Brain microvascular endothelial cell (primary cell): Measurements from ENCODE around the gene EPAS1.

Source experiments
- DNase-seq: peaks from one replicate; pipeline ENCODE4 v3.0.0-alpha.2; 2020
- H3K27ac ChIP-seq: fragments of 250-450 bp; sonication (Bioruptor Pico); 2 replicates; pipeline ENCODE4 v1.5.1; 2020; ENCODE audit warnings: mild to moderate bottlenecking, moderate library complexity
- H3K27me3 ChIP-seq: fragments of 250-450 bp; sonication (Bioruptor Pico); replicated peaks from 2 replicates; pipeline ENCODE4 v1.5.1; 2020; ENCODE audit warnings: mild to moderate bottlenecking
- H3K36me3 ChIP-seq: fragments of 250-450 bp; sonication (Bioruptor Pico); replicated peaks from 2 replicates; pipeline ENCODE4 v1.5.1; 2020; ENCODE audit warnings: mild to moderate bottlenecking
- H3K4me3 ChIP-seq: 2 replicates; pipeline ENCODE4 v1.5.1; 2011; ENCODE audit warnings: low read depth, mild to moderate bottlenecking, control low read depth, low read length, moderate library complexity
- in situ Hi-C: cut with HindIII; loops from 2 replicates; pipeline ENCODE4 v1.10.0; 2017; ENCODE audit warnings: low sequenced_read_pairs, low pct_ligation_motif_present
- TF ChIP-seq, protein P1 (sequence below): IDR thresholded peaks from 2 replicates; pipeline ENCODE4 v1.5.1; 2011; ENCODE audit warnings: low read depth, mild to moderate bottlenecking, moderate library complexity, low read length, control low read depth, inconsistent platforms; ENCODE audit errors: missing control alignments

EPAS1 gene

DNA sequence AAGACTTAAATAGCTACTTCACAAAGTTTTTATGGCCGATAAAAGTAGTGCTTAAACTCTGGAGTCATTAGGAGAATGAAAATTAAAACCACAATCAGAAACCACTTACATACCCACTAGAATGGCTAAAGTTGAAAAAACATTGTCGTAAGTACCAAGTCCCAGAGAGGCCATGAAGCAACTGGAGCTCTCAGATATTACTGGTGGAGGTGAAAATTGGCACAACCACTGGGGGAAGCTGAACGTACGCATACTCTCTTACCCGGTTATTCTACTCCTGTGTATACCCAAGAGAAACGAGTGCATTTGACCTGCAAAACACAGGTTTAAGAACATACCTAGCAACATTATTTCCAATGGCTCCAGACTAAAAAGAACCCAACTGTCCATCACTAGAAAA, 105.7 kb downstream of the EPAS1 start:
- in situ Hi-C loops, result no loop called here

DNA sequence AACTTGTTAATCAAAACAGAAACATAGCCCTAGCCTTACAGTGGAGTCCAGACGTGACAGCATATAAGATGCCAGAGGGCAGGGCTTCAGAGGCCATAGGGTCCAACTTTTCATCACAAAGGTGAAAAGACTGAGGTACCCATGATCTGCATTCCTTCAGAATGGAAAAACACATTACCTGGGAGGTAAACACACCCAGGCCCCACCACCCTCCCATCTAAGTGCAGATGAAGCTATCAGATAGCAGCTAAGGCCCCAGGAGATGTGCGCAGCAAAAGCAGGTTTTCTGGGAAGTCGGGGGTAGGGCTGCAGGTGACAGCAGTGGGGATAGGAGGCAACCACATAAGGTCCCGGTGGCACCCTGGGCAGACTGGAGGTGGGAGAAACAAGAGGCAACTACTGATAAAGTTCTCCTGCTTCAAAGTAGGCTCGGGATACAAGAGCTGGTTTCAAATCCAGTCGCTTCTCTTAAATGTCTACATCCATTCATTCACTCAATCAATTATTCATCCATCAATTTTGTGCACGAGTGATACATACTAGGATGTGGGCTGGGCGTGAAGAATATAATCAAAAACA, 107.1 kb downstream of the EPAS1 start:
- TF ChIP-seq, protein P1, sequence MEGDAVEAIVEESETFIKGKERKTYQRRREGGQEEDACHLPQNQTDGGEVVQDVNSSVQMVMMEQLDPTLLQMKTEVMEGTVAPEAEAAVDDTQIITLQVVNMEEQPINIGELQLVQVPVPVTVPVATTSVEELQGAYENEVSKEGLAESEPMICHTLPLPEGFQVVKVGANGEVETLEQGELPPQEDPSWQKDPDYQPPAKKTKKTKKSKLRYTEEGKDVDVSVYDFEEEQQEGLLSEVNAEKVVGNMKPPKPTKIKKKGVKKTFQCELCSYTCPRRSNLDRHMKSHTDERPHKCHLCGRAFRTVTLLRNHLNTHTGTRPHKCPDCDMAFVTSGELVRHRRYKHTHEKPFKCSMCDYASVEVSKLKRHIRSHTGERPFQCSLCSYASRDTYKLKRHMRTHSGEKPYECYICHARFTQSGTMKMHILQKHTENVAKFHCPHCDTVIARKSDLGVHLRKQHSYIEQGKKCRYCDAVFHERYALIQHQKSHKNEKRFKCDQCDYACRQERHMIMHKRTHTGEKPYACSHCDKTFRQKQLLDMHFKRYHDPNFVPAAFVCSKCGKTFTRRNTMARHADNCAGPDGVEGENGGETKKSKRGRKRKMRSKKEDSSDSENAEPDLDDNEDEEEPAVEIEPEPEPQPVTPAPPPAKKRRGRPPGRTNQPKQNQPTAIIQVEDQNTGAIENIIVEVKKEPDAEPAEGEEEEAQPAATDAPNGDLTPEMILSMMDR, result no peak
- in situ Hi-C loops, result no loop called here
- no peaks in the 10 kb centered on the region for H3K36me3 ChIP-seq
- no peak for DNase-seq
- no peaks in the 10 kb centered on the region for H3K27me3 ChIP-seq
- H3K4me3 ChIP-seq, result no peak overlapping the region
- H3K27ac ChIP-seq, result no peak overlapping the region

More for the DNA sequence above, 105.7 kb downstream of the EPAS1 start:
- no peak overlapping the region for H3K4me3 ChIP-seq
- H3K27ac ChIP-seq, result no peak overlapping the region
- H3K36me3 ChIP-seq, result no peaks in the 10 kb centered on the region
- no peak for DNase-seq
- TF ChIP-seq, protein P1, result no peak
- H3K27me3 ChIP-seq, result no peaks in the 10 kb centered on the region

DNA sequence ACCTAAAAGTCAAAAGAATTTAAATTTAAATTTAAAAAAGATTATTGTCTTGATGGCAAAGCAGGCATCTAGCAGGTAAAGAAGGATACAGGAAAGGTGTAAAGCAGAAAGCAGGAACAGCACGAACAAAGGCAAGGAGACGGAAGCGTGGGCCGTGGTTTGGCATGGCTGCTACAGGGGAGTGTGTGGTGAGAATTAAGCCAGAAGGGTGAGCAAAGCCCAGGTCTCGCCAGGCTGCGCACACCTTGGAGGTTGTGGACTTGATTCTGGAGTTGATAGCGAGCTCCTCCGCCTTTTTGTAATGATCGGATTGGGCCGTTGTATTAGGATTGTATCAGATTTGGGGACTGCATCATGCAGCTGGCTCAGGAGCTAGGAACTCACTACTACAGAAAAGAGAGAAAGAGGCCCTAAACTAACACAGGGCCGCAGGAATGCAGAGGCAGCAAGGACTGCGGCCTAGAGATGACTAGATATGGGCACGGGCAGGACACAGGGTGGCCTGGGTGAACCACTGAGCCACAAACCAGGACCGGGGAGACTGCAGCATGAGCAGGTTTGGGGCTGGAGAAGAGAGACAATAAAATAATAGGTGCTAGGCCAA, 110.7 kb downstream of the EPAS1 start:
- H3K36me3 ChIP-seq, result no peaks in the 10 kb centered on the region
- TF ChIP-seq, protein P1, result no peak
- in situ Hi-C loops, result no loop called here

DNA sequence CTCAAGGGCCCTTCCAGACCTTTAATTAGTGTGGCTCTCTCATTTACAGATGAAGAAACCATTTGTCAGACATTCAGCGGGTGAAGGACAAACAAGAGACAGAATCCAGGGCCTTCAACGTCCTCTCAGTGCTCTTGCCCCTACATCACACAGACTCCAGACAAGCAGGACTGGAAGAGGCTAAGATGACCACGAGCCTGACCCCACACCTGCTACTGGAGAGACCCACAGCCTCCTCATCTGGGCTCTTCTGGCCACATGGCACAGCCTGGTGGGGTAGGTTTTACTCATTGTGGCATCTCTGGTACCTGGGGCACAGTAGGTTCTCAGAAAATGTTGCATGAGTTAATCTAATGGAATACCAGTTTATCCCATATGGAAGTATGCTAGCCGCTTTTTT, 112.5 kb downstream of the EPAS1 start:
- Histone ChIP-seq H3K27ac (no peak overlapping the region), H3K36me3 (no peaks in the 10 kb centered on the region), H3K4me3 (no peak overlapping the region), H3K27me3 (no peaks in the 10 kb centered on the region)
- TF ChIP-seq, protein P1, result no peak
- DNase-seq, result no peak
- in situ Hi-C loops, result no loop called here

More for the DNA sequence above, 110.7 kb downstream of the EPAS1 start:
- no peak overlapping the region for H3K4me3 ChIP-seq
- DNase-seq, result no peak
- H3K27ac ChIP-seq, result no peak overlapping the region
- H3K27me3 ChIP-seq, result no peaks in the 10 kb centered on the region

DNA sequence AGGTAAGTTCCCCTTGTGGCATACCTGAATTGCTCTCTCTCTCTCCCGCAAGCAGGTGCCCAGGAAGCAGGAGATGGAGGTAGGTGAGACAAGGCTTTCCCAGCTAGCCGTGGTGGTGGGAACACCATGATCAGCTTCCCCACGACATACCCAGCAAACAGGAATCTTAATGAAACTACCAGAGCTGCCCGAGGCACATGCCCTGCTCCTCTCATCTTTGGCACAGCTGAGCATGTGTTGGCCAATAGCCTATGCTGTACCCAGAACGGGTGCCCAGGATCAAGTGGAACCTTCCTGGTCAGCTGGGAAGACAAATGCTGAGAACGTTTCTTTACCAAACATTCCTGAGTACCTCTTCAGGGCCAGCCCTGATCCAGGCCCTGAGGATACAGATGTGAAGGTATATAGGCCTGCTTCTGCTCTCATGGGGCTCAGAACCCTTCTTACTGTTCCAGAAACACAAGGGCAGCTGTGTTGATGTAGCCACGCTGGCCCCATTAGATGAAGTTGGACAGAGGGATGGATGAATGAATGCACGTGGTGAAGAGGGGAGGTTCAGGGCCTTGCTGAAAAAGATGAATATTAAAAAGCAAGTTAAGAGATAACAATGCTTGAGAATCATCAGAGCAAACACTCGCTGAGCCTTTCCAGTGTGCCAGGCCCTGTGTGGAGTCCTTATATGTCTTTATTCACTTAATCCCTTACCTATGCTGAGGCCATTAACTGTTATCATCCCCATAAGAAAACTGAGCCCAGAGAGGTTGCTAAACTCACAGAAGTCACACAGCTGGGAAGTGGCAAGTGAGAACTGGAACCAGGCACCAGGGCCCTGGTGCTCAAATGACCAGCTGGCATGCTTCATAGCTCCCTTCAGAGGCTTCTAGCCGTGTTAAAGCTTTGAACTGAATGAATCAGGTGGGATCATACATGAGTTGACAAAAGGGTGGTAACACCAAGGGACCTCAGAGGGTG, 113.4 kb downstream of the EPAS1 start:
- no peak overlapping the region for H3K27ac ChIP-seq
- in situ Hi-C loops, result no loop called here
- H3K27me3 ChIP-seq, result no peaks in the 10 kb centered on the region
- H3K36me3 ChIP-seq, result no peaks in the 10 kb centered on the region
- H3K4me3 ChIP-seq, result no peak overlapping the region
- TF ChIP-seq, protein P1, result no peak
- no peak for DNase-seq
